HUDEP-2 (cell line): ENCODE data around the gene ACACA.

Experiments
- DNase-seq, 76 experiments: peaks; one replicate each; lab custom pipeline; 2025; ENCODE audit not compliant: unreplicated experiment in 76 of 76; lab: John Stamatoyannopoulos, UW

ACACA gene

GRCh38 chr17:37299257-37299980 is 107.2 kb downstream of the ACACA start:
- DNase-seq = no peak

GRCh38 chr17:37295888-37296287 is 110.7 kb downstream of the ACACA start:
- DNase-seq = no peak

GRCh38 chr17:37294888-37295287 is 111.7 kb downstream of the ACACA start:
- no peak for DNase-seq

GRCh38 chr17:37293770-37294169 is 112.9 kb downstream of the ACACA start:
- no peak for DNase-seq

GRCh38 chr17:37292429-37293139 is 114.1 kb downstream of the ACACA start:
- DNase-seq = no peak

- DNase-seq = no peak
Observed at GRCh38 chr17:37291351-37291750, 115.3 kb downstream of the ACACA start.

- no peak for DNase-seq
Observed at GRCh38 chr17:37286430-37286829, 120.2 kb downstream of the ACACA start.

- DNase-seq = peak in 2 of 76 experiments; percentile 1 to 11
Observed at GRCh38 chr17:37284191-37284590, 122.4 kb downstream of the ACACA start.

GRCh38 chr17:37283414-37283961 is 123.1 kb downstream of the ACACA start:
- DNase-seq = no peak

- no peak for DNase-seq
Observed at GRCh38 chr17:37280841-37281240, 125.8 kb downstream of the ACACA start.

GRCh38 chr17:37278247-37278894 is 128.3 kb downstream of the ACACA start:
- no peak for DNase-seq

- DNase-seq = no peak
Observed at GRCh38 chr17:37276475-37276874, 130.2 kb downstream of the ACACA start.

- no peak for DNase-seq
Observed at GRCh38 chr17:37274461-37274860, 132.2 kb downstream of the ACACA start.

GRCh38 chr17:37273409-37274051 is 133.1 kb downstream of the ACACA start:
- DNase-seq = no peak

GRCh38 chr17:37265446-37266173 is 141.0 kb downstream of the ACACA start:
- DNase-seq = no peak

GRCh38 chr17:37261286-37261685 is 145.3 kb downstream of the ACACA start:
- no peak for DNase-seq

- peak in 1 of 76 experiments; percentile 4 for DNase-seq
Observed at GRCh38 chr17:37259030-37259735, 147.5 kb downstream of the ACACA start.

- DNase-seq = no peak
Observed at GRCh38 chr17:37256627-37257026, 150.0 kb downstream of the ACACA start.

GRCh38 chr17:37255432-37255831 is 151.2 kb downstream of the ACACA start:
- no peak for DNase-seq

- DNase-seq = no peak
Observed at GRCh38 chr17:37247825-37248224, 158.8 kb downstream of the ACACA start.
